GM13976 (cell line): ENCODE results near the gene SUSD4.

Source experiments
- DNase-seq: peaks from one replicate; pipeline ENCODE4 v3.0.0; 2012; ENCODE audit warnings: low spot score
- CTCF ChIP-seq: IDR thresholded peaks from 2 replicates; pipeline ENCODE4 v1.5.1; 2012; ENCODE audit warnings: borderline replicate concordance, mild to moderate bottlenecking; ENCODE audit not compliant: insufficient read depth; ENCODE audit errors: extremely low read depth, missing control alignments, control extremely low read depth
- in situ Hi-C: fragments of 300-500 bp; cut with MboI; formaldehyde crosslinking; loops from one replicate; pipeline ENCODE4 v1.12.0; 2022; ENCODE audit warnings: low sequenced_read_pairs, mixed read lengths, inconsistent platforms; ENCODE audit not compliant: unreplicated experiment

SUSD4 gene

GRCh38 chr1:223363856-223364684, at the start of gene SUSD4:
Gene SUSD4 (minus strand): TSS chr1:223364176. CDS start chr1:223363425, 751 bp downstream.
- in situ Hi-C loops = no loop called here
- TF ChIP-seq CTCF = no peak
- peak; percentile 65 for DNase-seq

- no peak for DNase-seq
- TF ChIP-seq CTCF = no peak
- in situ Hi-C loops = no loop called here
Measured at GRCh38 chr1:223413216-223413615, 49.2 kb upstream of the SUSD4 start.

GRCh38 chr1:223411710-223412109, 47.7 kb upstream of the SUSD4 start:
- in situ Hi-C loops = no loop called here
- TF ChIP-seq CTCF = no peak
- no peak for DNase-seq

- no peak for DNase-seq
- no peak for TF ChIP-seq CTCF
- in situ Hi-C loops = no loop called here
Measured at GRCh38 chr1:223411309-223411708, 47.3 kb upstream of the SUSD4 start.

- DNase-seq = no peak
- TF ChIP-seq CTCF = no peak
- in situ Hi-C loops = no loop called here
Measured at GRCh38 chr1:223410036-223410435, 46.1 kb upstream of the SUSD4 start.

GRCh38 chr1:223405507-223405906, 41.5 kb upstream of the SUSD4 start:
- DNase-seq = no peak
- in situ Hi-C loops = no loop called here
- no peak for TF ChIP-seq CTCF
